GM12875 (cell line): ENCODE results near the gene CCND2.
A peak's percentile ranks its signal among the peaks of the same experiment; 100 is the strongest.

ENCODE experiments used
- H3K4me3 ChIP-seq: one replicate; pipeline ENCODE4 v1.5.1; 2011; ENCODE audit warnings: low read depth, low read length, control low read depth
- CTCF ChIP-seq: IDR thresholded peaks from 2 replicates; pipeline ENCODE4 v1.5.1; 2011; ENCODE audit warnings: low read depth, mild to moderate bottlenecking, control low read depth, inconsistent platforms, low read length, moderate library complexity, borderline replicate concordance; ENCODE audit not compliant: insufficient read depth

The CCND2 gene

GRCh38 chr12:4272424-4273272 is 914 bp upstream of the CCND2 start:
- no peak for TF ChIP-seq CTCF
- H3K4me3 ChIP-seq = peak overlapping the region; percentile 47

- peak overlapping the region; percentile 80 for H3K4me3 ChIP-seq
- no peak for TF ChIP-seq CTCF
These were observed 300 bp upstream of the CCND2 start for GRCh38 chr12:4273273-4273651.

GRCh38 chr12:4274396-4275015 is 944 bp downstream of the CCND2 start:
- H3K4me3 ChIP-seq = peak overlapping the region; percentile 80
- TF ChIP-seq CTCF = no peak

GRCh38 chr12:4275016-4275869 is 1.7 kb downstream of the CCND2 start:
- H3K4me3 ChIP-seq = peak overlapping the region; percentile 80

GRCh38 chr12:4275870-4276301 is 2.3 kb downstream of the CCND2 start:
- TF ChIP-seq CTCF = no peak
- peak overlapping the region; percentile 80 for H3K4me3 ChIP-seq

More at GRCh38 chr12:4275016-4275869, 1.7 kb downstream of the CCND2 start:
- TF ChIP-seq CTCF = no peak

- TF ChIP-seq CTCF = peak; percentile 79
- peak overlapping the region; percentile 5 for H3K4me3 ChIP-seq
These were observed 3.1 kb downstream of the CCND2 start for GRCh38 chr12:4276524-4277204.
